Peyer's patch (tissue), 4 donors: ENCODE measurements around the gene MAB21L4. TPM values are rescaled to one million over a fixed set of nuclear protein-coding genes. Genes with fewer than 3 reads are reported as not detected.

Source experiments
- DNase-seq, 3 donors: peaks; one replicate each; pipeline ENCODE4 v3.0.0-alpha.2; 2017 to 2019
- H3K27ac ChIP-seq, 4 donors: fragments of 200-600 bp; sonication (generic); one replicate each; pipeline ENCODE4 v1.5.1; 2016 to 2019
- H3K27me3 ChIP-seq, 2 donors: fragments of 200-600 bp; sonication (generic); one replicate each; pipeline ENCODE4 v1.5.1; 2019
- H3K36me3 ChIP-seq, 3 donors: fragments of 200-600 bp; sonication (generic); one replicate each; pipeline ENCODE4 v1.5.1; 2016 to 2019
- H3K4me1 ChIP-seq, 4 donors: fragments of 200-600 bp; sonication (generic); one replicate each; pipeline ENCODE4 v1.5.1; 2016 to 2019
- H3K4me3 ChIP-seq, 4 donors: fragments of 200-600 bp; sonication (generic); 1 replicate in 3 of 4; 2 replicates in 1 of 4; pipeline ENCODE4 v1.5.1; 2016 to 2019; ENCODE audit warnings: mild to moderate bottlenecking in 1 of 4
- H3K9me3 ChIP-seq, 4 donors: fragments of 200-600 bp; sonication (generic); one replicate each; pipeline ENCODE4 v1.5.1; 2016 to 2019; ENCODE audit warnings: mild to moderate bottlenecking in 1 of 4
- CTCF ChIP-seq, 6 experiments: fragments of 450-650 bp in 4 of 6; fragments of 200-600 bp in 2 of 6; sonication (generic) in 1 of 6; IDR thresholded peaks; one replicate each; pipeline ENCODE4 v1.5.1; 2017 to 2019; ENCODE audit warnings: antibody characterized with exemption in 6 of 6, mild to moderate bottlenecking in 3 of 6, moderate library complexity in 1 of 6
- POLR2A ChIP-seq, 2 donors: fragments of 450-650 bp; IDR thresholded peaks; one replicate each; pipeline ENCODE4 v1.5.1; 2017; ENCODE audit warnings: antibody characterized with exemption in 2 of 2, mild to moderate bottlenecking in 2 of 2, moderate library complexity in 2 of 2
- total RNA-seq, 4 donors: library from RNA; depleted of rRNA; stranded (reverse); fragments of >200 nt; gene quantifications; one replicate each; pipeline ENCODE4 v1.1.0, GENCODE V29; 2016

The MAB21L4 gene
- total RNA-seq, 4 donors from 2014 or later = 2.1 to 6.1 (median 3.7) TPM; not detected in 1

- Histone ChIP-seq H3K27ac (no peak overlapping the region), H3K9me3 (no peaks in the 10 kb centered on the region), H3K36me3 (no peaks in the 10 kb centered on the region), H3K4me1 (no peaks in the 10 kb centered on the region), H3K4me3 (no peak overlapping the region), H3K27me3 (no peaks in the 10 kb centered on the region)
- TF ChIP-seq POLR2A (IDR thresholded peaks at IDR 0.05) = no peak
- DNase-seq = peak in 1 of 3 donors; percentile 38
Measured at GRCh38 chr2:240852671-240853314, 43.2 kb downstream of the MAB21L4 start.

DNA sequence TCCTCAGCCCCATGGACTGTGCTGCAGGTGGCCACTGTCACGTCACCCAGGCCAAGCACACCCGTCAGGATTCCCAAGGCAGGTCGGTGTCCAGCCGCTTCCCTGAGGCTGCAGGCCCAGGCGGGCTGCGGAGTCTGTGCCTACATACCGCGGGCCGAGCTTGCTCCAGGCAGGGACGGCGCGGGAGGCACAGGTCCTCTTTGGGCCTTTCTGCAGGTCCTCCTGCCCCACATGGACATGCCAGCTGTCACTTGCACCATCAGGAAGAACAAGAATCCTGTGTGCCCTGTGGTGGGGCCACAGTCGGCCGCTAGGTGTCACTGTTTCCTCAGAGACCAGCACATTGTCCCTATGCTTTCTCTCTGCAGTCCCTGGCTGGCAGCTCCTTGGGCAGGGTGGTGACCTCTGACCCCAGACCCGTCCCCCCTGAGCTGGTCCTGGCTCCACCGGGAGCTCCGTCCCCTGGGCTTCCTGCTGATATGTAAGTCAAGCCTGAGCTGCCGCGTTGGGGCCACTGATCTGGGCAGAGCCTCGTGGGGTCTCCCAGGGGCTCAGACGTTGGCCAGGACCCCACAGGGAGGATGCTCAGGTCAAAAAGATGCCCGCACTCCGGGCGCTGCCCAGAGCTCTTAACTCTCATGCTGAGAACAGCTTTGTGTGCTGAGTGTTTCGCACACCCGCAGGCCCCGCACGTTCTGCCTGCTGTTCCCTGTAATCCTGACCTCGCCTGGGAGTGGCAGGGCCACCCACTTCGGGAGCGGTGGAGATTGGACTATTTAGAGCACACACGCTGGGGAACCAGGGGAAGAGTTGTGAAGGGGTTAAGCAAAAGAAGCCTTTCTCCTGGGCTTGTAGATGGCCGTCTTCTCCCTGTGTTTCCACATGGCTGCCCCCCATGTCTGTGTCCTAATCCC is 44.6 kb downstream of the MAB21L4 start:
- Histone ChIP-seq H3K4me3 (no peak overlapping the region), H3K9me3 (no peaks in the 10 kb centered on the region), H3K36me3 (no peaks in the 10 kb centered on the region), H3K4me1 (no peaks in the 10 kb centered on the region), H3K27me3 (no peaks in the 10 kb centered on the region), H3K27ac (no peak overlapping the region)
- TF ChIP-seq POLR2A (IDR thresholded peaks at IDR 0.05) = no peak
- TF ChIP-seq CTCF (IDR thresholded peaks at IDR 0.05) = peak; percentile 68 to 96 (median 92)
- DNase-seq = peak; percentile 73 to 92 (median 89)

DNA sequence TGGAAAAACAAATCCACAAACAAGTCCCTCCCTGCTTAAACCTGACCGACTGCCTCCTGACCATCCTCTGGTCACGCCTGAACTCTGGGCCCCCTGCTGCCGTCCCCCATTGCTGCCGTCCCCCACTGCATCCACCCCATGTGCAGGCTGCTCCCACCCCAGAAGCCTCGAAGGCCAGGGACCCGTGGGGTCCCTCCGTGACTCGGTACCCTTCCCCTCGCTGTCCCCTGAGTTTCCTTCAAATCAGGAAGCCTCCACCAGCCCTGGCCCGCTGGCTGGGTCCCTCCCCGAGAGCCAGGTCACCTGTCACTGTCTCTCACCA is 45.2 kb downstream of the MAB21L4 start:
- Histone ChIP-seq H3K27me3 (no peaks in the 10 kb centered on the region), H3K36me3 (no peaks in the 10 kb centered on the region), H3K27ac (no peak overlapping the region), H3K9me3 (no peaks in the 10 kb centered on the region), H3K4me3 (no peak overlapping the region), H3K4me1 (no peaks in the 10 kb centered on the region)
- TF ChIP-seq POLR2A (IDR thresholded peaks at IDR 0.05) (no peak), CTCF (IDR thresholded peaks at IDR 0.05) (no peak)
- no peak for DNase-seq

GRCh38 chr2:240850026-240850425 is 45.9 kb downstream of the MAB21L4 start:
- DNase-seq = no peak
- H3K27ac ChIP-seq = no peak overlapping the region
- H3K4me3 ChIP-seq = no peak overlapping the region
- no peak for TF ChIP-seq CTCF (IDR thresholded peaks at IDR 0.05)
- no peak for TF ChIP-seq POLR2A (IDR thresholded peaks at IDR 0.05)
- no peaks in the 10 kb centered on the region for H3K9me3 ChIP-seq
- H3K4me1 ChIP-seq = no peaks in the 10 kb centered on the region
- no peaks in the 10 kb centered on the region for H3K36me3 ChIP-seq
- no peaks in the 10 kb centered on the region for H3K27me3 ChIP-seq

DNA sequence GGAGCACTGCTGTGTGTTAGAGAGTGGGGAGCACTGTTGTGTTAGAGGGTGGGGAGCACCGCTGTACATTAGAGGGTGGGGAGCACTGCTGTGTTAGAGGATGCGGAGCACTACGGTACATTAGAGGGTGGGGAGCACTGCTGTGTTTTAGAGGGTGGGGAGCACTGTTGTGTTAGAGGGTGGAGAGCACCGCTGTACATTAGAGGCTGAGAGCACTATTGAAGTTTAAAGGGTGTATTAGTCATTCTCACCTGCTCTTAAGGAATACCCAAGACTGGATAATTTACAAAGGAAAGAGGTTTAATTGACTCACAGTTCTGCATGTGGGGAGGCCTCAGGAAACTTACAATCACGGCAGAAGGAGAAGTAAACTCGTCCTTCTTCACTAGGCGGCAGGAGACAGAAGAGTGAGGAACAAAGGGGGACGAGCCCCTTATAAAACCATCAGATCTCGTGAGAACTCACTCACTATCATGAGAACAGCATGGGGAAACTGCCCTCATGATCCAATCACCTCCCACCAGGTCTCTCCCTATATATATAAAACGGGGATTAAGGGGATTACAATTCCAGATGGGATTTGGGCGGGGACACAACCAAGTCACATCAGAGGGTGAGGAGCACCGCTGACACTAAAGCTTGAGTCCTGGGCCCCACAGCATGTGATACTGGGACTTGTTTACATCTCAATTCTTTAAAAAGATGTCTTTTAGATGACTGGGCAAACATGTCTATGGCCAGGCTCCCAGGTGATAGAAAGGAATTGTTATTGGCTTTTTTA is 46.9 kb downstream of the MAB21L4 start:
- TF ChIP-seq CTCF (IDR thresholded peaks at IDR 0.05) (no peak), POLR2A (IDR thresholded peaks at IDR 0.05) (no peak)
- no peaks in the 10 kb centered on the region for H3K27me3 ChIP-seq
- H3K4me3 ChIP-seq = no peak overlapping the region
- DNase-seq = no peak
- H3K4me1 ChIP-seq = no peaks in the 10 kb centered on the region
- H3K36me3 ChIP-seq = no peaks in the 10 kb centered on the region
- H3K27ac ChIP-seq = no peak overlapping the region
- H3K9me3 ChIP-seq = no peaks in the 10 kb centered on the region
